Activated CD8-positive, alpha-beta memory T cell treated with anti-CD3 and anti-CD28 coated beads, Interleukin-2, amount 50 U/mL, for 24 hours (primary cell): ENCODE results near the gene TRIP10.
"Not testable (repeated sequence)": the region's sequence is repeated elsewhere in the genome, so short reads cannot be mapped to it uniquely, and the experiment has no call there.

ENCODE experiments used
- DNase-seq: peaks from one replicate; pipeline ENCODE4 v3.0.0-alpha.2; 2020; ENCODE audit errors: extremely low read depth

The TRIP10 gene

GRCh38 chr19:6797646-6798045, 58.2 kb downstream of the TRIP10 start:
- no peak for DNase-seq

GRCh38 chr19:6800160-6800790, 60.8 kb downstream of the TRIP10 start:
- DNase-seq = not testable (repeated sequence)

- DNase-seq = no peak
Measured at GRCh38 chr19:6800991-6801484, 61.6 kb downstream of the TRIP10 start.
